Measurements from ENCODE around the gene AKAP8.
"Not testable (repeated sequence)": the region's sequence is repeated elsewhere in the genome, so short reads cannot be mapped to it uniquely, and the experiment has no call there.

AKAP8 gene

GRCh38 chr19:15353908-15354307 lies 25.7 kb downstream of the AKAP8 start:
- DNase-seq (ENCODE audit: insufficient read length) (no peak), FAIRE-seq (no peak)
- TF ChIP-seq POLR2A (IDR thresholded peaks at IDR 0.05; ENCODE audit: low read depth, low read length) (no peak), TAF1 (IDR thresholded peaks at IDR 0.05; ENCODE audit: borderline replicate concordance, low read depth, low read length) (no peak), POLR2AphosphoS5 (IDR thresholded peaks at IDR 0.05; ENCODE audit: low read depth, low read length) (no peak)

- DNase-seq (ENCODE audit: insufficient read length); FAIRE-seq: not testable (repeated sequence)
Observed at GRCh38 chr19:15352535-15352934, 27.1 kb downstream of the AKAP8 start.

- FAIRE-seq; DNase-seq (ENCODE audit: insufficient read length): not testable (repeated sequence)
Observed at GRCh38 chr19:15341328-15341727, 38.3 kb downstream of the AKAP8 start.

- no peak for TF ChIP-seq TAF1 (IDR thresholded peaks at IDR 0.05; ENCODE audit: borderline replicate concordance, low read depth, low read length)
- no peak for TF ChIP-seq POLR2A (IDR thresholded peaks at IDR 0.05; ENCODE audit: low read depth, low read length)
- TF ChIP-seq POLR2AphosphoS5 (IDR thresholded peaks at IDR 0.05; ENCODE audit: low read depth, low read length) = no peak
- DNase-seq (ENCODE audit: insufficient read length) (no peak), FAIRE-seq (no peak)
Observed at GRCh38 chr19:15340086-15340485, 39.5 kb downstream of the AKAP8 start.

GRCh38 chr19:15337202-15337601 lies 42.4 kb downstream of the AKAP8 start:
- DNase-seq (ENCODE audit: insufficient read length) (no peak), FAIRE-seq (no peak)
- TF ChIP-seq TAF1 (IDR thresholded peaks at IDR 0.05; ENCODE audit: borderline replicate concordance, low read depth, low read length) (no peak), POLR2A (IDR thresholded peaks at IDR 0.05; ENCODE audit: low read depth, low read length) (no peak), POLR2AphosphoS5 (IDR thresholded peaks at IDR 0.05; ENCODE audit: low read depth, low read length) (no peak)

- not testable (repeated sequence) for FAIRE-seq; DNase-seq (ENCODE audit: insufficient read length)
Observed at GRCh38 chr19:15335992-15336391, 43.6 kb downstream of the AKAP8 start.

- DNase-seq (ENCODE audit: insufficient read length) (peak; percentile 77), FAIRE-seq (peak; percentile 89)
- peak; percentile 56; the same call in 1 of the 2 replicates for TF ChIP-seq TAF1 (IDR thresholded peaks at IDR 0.05; ENCODE audit: borderline replicate concordance, low read depth, low read length)
- TF ChIP-seq POLR2A (IDR thresholded peaks at IDR 0.05; ENCODE audit: low read depth, low read length) = peak; percentile 45; the same call in 1 of the 2 replicates
- TF ChIP-seq POLR2AphosphoS5 (IDR thresholded peaks at IDR 0.05; ENCODE audit: low read depth, low read length) = no peak; the same call in 1 of the 2 replicates
Observed at GRCh38 chr19:15332311-15332996, 47.1 kb downstream of the AKAP8 start, which contains the start of gene BRD4. BRD4 (minus strand) TSS chr19:15332539; CDS start chr19:15273099, 59,440 bp downstream.

GRCh38 chr19:15331419-15332310 lies 47.9 kb downstream of the AKAP8 start:
- FAIRE-seq = peak; percentile 53
- TF ChIP-seq TAF1 (IDR thresholded peaks at IDR 0.05; ENCODE audit: borderline replicate concordance, low read depth, low read length) = 0 out of 2 replicates have a peak, but pooled peaks have one; percentile 32
- 0 out of 2 replicates have a peak, but pooled peaks have one; percentile 44 for TF ChIP-seq POLR2A (IDR thresholded peaks at IDR 0.05; ENCODE audit: low read depth, low read length)
- no peak for TF ChIP-seq POLR2AphosphoS5 (IDR thresholded peaks at IDR 0.05; ENCODE audit: low read depth, low read length)
- peak; percentile 54 for DNase-seq (ENCODE audit: insufficient read length)

GRCh38 chr19:15330801-15331418 lies 48.7 kb downstream of the AKAP8 start:
- TF ChIP-seq POLR2A (IDR thresholded peaks at IDR 0.05; ENCODE audit: low read depth, low read length) = no peak
- no peak for TF ChIP-seq TAF1 (IDR thresholded peaks at IDR 0.05; ENCODE audit: borderline replicate concordance, low read depth, low read length)
- no peak for TF ChIP-seq POLR2AphosphoS5 (IDR thresholded peaks at IDR 0.05; ENCODE audit: low read depth, low read length)
- no peak for FAIRE-seq

GRCh38 chr19:15328312-15328711 lies 51.3 kb downstream of the AKAP8 start:
- DNase-seq (ENCODE audit: insufficient read length) (no peak), FAIRE-seq (no peak)
- no peak for TF ChIP-seq TAF1 (IDR thresholded peaks at IDR 0.05; ENCODE audit: borderline replicate concordance, low read depth, low read length)
- no peak for TF ChIP-seq POLR2AphosphoS5 (IDR thresholded peaks at IDR 0.05; ENCODE audit: low read depth, low read length)
- no peak for TF ChIP-seq POLR2A (IDR thresholded peaks at IDR 0.05; ENCODE audit: low read depth, low read length)

More at GRCh38 chr19:15330801-15331418, 48.7 kb downstream of the AKAP8 start:
- DNase-seq (ENCODE audit: insufficient read length) = no peak

GRCh38 chr19:15324791-15325519 lies 54.6 kb downstream of the AKAP8 start:
- TF ChIP-seq POLR2AphosphoS5 (IDR thresholded peaks at IDR 0.05; ENCODE audit: low read depth, low read length) (peak; percentile 67), POLR2A (IDR thresholded peaks at IDR 0.05; ENCODE audit: low read depth, low read length) (no peak)
- FAIRE-seq (no peak), DNase-seq (ENCODE audit: insufficient read length) (no peak)
